IMR-90 (cell line): ENCODE measurements around the gene DYRK1A. TPM values are rescaled to one million over a fixed set of nuclear protein-coding genes. Genes with fewer than 3 reads are reported as not detected.

Source experiments
- ATAC-seq: fragments of 200-7000 bp; cut with Tn5 transposase; 2 replicates; pipeline ENCODE4 v1.9.1; 2020; ENCODE audit warnings: low read depth, mild to moderate bottlenecking, moderate library complexity
- BruUV-seq: library from RNA; stranded (reverse); fragments of 400-500 nt; replicated peaks from 2 replicates; lab custom pipeline; 2021; lab: Mats Ljungman, UMichigan
- CTCF ChIA-PET: fragments of 300-600 bp; formaldehyde crosslinking; extraction: SDS; loops from one replicate; lab custom pipeline; 2021; ENCODE audit warnings: antibody characterized with exemption; lab: Yijun Ruan, JAX
- POLR2A ChIA-PET: fragments of 300-600 bp; sonication (Branson Sonifier 250); formaldehyde crosslinking; loops from one replicate; lab custom pipeline; 2022; ENCODE audit warnings: antibody characterized with exemption; ENCODE audit not compliant: unreplicated experiment; lab: Charles Lee
- DNase-seq: peaks from one replicate; pipeline ENCODE4 v3.0.0; 2013
- H2AFZ ChIP-seq: replicated peaks from 2 replicates; pipeline ENCODE3; 2013; ENCODE audit warnings: low read length, mild to moderate bottlenecking; ENCODE audit not compliant: poor library complexity
- H2AK5ac ChIP-seq: 2 replicates; pipeline ENCODE4 v1.6.1; 2013; ENCODE audit warnings: low read depth, low read length, inconsistent platforms
- H2AK9ac ChIP-seq: replicated peaks from 2 replicates; pipeline ENCODE3; 2013; ENCODE audit warnings: mild to moderate bottlenecking, low read depth, low read length, moderate library complexity; ENCODE audit not compliant: poor library complexity
- H2BK120ac ChIP-seq: 2 replicates; pipeline ENCODE4 v1.6.1; 2013; ENCODE audit warnings: low read depth, low read length, inconsistent platforms
- H2BK15ac ChIP-seq: 3 replicates; pipeline ENCODE4 v1.6.1; 2013; ENCODE audit warnings: low read depth, low read length, inconsistent platforms
- H2BK20ac ChIP-seq: 2 replicates; pipeline ENCODE4 v1.6.1; 2013; ENCODE audit warnings: low read depth, mild to moderate bottlenecking, inconsistent platforms, low read length, moderate library complexity
- H2BK5ac ChIP-seq: 2 replicates; pipeline ENCODE4 v1.6.1; 2013; ENCODE audit warnings: mild to moderate bottlenecking, low read depth, low read length, inconsistent platforms; ENCODE audit not compliant: poor library complexity, severe bottlenecking
- H3K14ac ChIP-seq: replicated peaks from 2 replicates; pipeline ENCODE4 v1.6.1; 2013; ENCODE audit warnings: low read depth, low read length, inconsistent platforms
- H3K18ac ChIP-seq: 2 replicates; pipeline ENCODE4 v1.6.1; 2013; ENCODE audit warnings: low read depth, low read length, control low read depth
- H3K23ac ChIP-seq: 2 replicates; pipeline ENCODE4 v1.6.1; 2013; ENCODE audit warnings: low read depth, low read length, inconsistent platforms
- H3K27ac ChIP-seq: 2 replicates; pipeline ENCODE4 v1.5.1; 2013; ENCODE audit warnings: mild to moderate bottlenecking, control low read depth, low read length; ENCODE audit not compliant: insufficient read depth
- H3K27me3 ChIP-seq: 2 replicates; pipeline ENCODE4 v1.6.1; 2013; ENCODE audit warnings: low read length; ENCODE audit not compliant: control insufficient read depth, insufficient read depth
- H3K36me3 ChIP-seq: 2 replicates; pipeline ENCODE4 v1.6.1; 2013; ENCODE audit warnings: low read length, mixed read lengths; ENCODE audit not compliant: control insufficient read depth, insufficient read depth
- H3K4ac ChIP-seq: 2 replicates; pipeline ENCODE4 v1.6.1; 2013; ENCODE audit warnings: low read depth, low read length, inconsistent platforms
- H3K4me1 ChIP-seq: 2 replicates; pipeline ENCODE4 v1.6.1; 2013; ENCODE audit warnings: low read length, mixed read lengths; ENCODE audit not compliant: control insufficient read depth, insufficient read depth
- H3K4me2 ChIP-seq: 2 replicates; pipeline ENCODE4 v1.6.1; 2013; ENCODE audit warnings: low read depth, mild to moderate bottlenecking, control low read depth, low read length, moderate library complexity
- H3K4me3 ChIP-seq: 2 replicates; pipeline ENCODE4 v1.5.1; 2013; ENCODE audit warnings: low read depth, mild to moderate bottlenecking, control low read depth, low read length, moderate library complexity; ENCODE audit not compliant: insufficient read depth
- H3K56ac ChIP-seq: 2 replicates; pipeline ENCODE4 v1.6.1; 2013; ENCODE audit warnings: low read length, inconsistent platforms; ENCODE audit not compliant: insufficient read depth; ENCODE audit errors: extremely low read depth
- H3K79me1 ChIP-seq, 2 experiments: 2 replicates each; pipeline ENCODE4 v1.6.1; 2013; ENCODE audit warnings: low read length in 2 of 2, inconsistent platforms in 1 of 2, low read depth in 1 of 2
- H3K9ac ChIP-seq: 2 replicates; pipeline ENCODE4 v1.6.1; 2013; ENCODE audit warnings: low read depth, low read length, control low read depth
- H3K9me1 ChIP-seq: 2 replicates; pipeline ENCODE4 v1.6.1; 2013; ENCODE audit warnings: low read length, inconsistent platforms; ENCODE audit not compliant: insufficient read depth
- H3K9me3 ChIP-seq: 2 replicates; pipeline ENCODE4 v1.6.1; 2013; ENCODE audit warnings: low read length; ENCODE audit not compliant: control insufficient read depth, insufficient read depth
- H4K20me1 ChIP-seq: 2 replicates; pipeline ENCODE4 v1.6.1; 2013; ENCODE audit warnings: low read length, inconsistent platforms; ENCODE audit not compliant: insufficient read depth
- H4K5ac ChIP-seq: 2 replicates; pipeline ENCODE4 v1.6.1; 2013; ENCODE audit warnings: mild to moderate bottlenecking, low read depth, low read length, control low read depth
- H4K8ac ChIP-seq, 2 experiments: 2 replicates each; pipeline ENCODE4 v1.6.1; 2013; ENCODE audit warnings: low read depth in 2 of 2, low read length in 2 of 2, control low read depth in 1 of 2, inconsistent platforms in 1 of 2
- H4K91ac ChIP-seq: 2 replicates; pipeline ENCODE4 v1.6.1; 2013; ENCODE audit warnings: low read depth, low read length, inconsistent platforms; ENCODE audit not compliant: insufficient read depth
- BHLHE40 ChIP-seq: fragments of 150-350 bp; IDR thresholded peaks from 2 replicates; pipeline ENCODE4 v1.6.1; 2016; ENCODE audit warnings: mild to moderate bottlenecking, low read depth, low read length
- CEBPB ChIP-seq: IDR thresholded peaks from 2 replicates; pipeline ENCODE4 v1.6.1; 2012; ENCODE audit warnings: low read depth, low read length, improper control_type of control experiment
- CHD1 ChIP-seq: IDR thresholded peaks from 2 replicates; pipeline ENCODE4 v1.6.1; 2012; ENCODE audit warnings: low read depth, low read length, improper control_type of control experiment
- MAFK ChIP-seq: IDR thresholded peaks from 2 replicates; pipeline ENCODE4 v1.6.1; 2012; ENCODE audit warnings: low read depth, low read length, improper control_type of control experiment
- NFE2L2 ChIP-seq: fragments of 150-350 bp; IDR thresholded peaks from 2 replicates; pipeline ENCODE4 v1.6.1; 2016; ENCODE audit warnings: low read depth, mild to moderate bottlenecking, low read length
- RAD21 ChIP-seq: IDR thresholded peaks from 2 replicates; pipeline ENCODE4 v1.6.1; 2012; ENCODE audit warnings: low read length, improper control_type of control experiment
- RFX5 ChIP-seq: IDR thresholded peaks from 2 replicates; pipeline ENCODE4 v1.8.0; 2012; ENCODE audit warnings: low read depth, mild to moderate bottlenecking, low read length, moderate library complexity
- SMC3 ChIP-seq: fragments of 150-350 bp; IDR thresholded peaks from 2 replicates; pipeline ENCODE4 v1.6.1; 2016; ENCODE audit warnings: low read depth, mild to moderate bottlenecking, antibody characterized with exemption, low read length, moderate library complexity
- WGBS, 2 experiments: methylation state at CpG; one replicate each; pipeline versions ENCODE4 v1.1.5 to v1.1.7; 2013; ENCODE audit warnings: missing lambda C conversion rate in 2 of 2; ENCODE audit not compliant: insufficient read length in 1 of 2; ENCODE audit errors: extremely low coverage in 2 of 2; 5-methylcytosine and 5-hydroxymethylcytosine counted together
- dilution Hi-C: fragments of 300-500 bp; cut with HindIII; formaldehyde crosslinking; loops from one replicate; pipeline ENCODE4 v1.14.3; 2018; ENCODE audit warnings: low sequenced_read_pairs; ENCODE audit not compliant: unreplicated experiment
- in situ Hi-C: fragments of 300-500 bp; cut with MboI; formaldehyde crosslinking; loops from 3 replicates; pipeline ENCODE4 v1.14.3; 2019; ENCODE audit warnings: low sequenced_read_pairs, inconsistent platforms, mixed read lengths
- intact Hi-C: fragments of 100-400 bp; cut with micrococcal nuclease; formaldehyde crosslinking; loops from 2 replicates; pipeline ENCODE4 v1.10.0; 2022
- polyA plus RNA-seq, 3 experiments: library from polyadenylated mRNA; depleted of rRNA; stranded (reverse); fragments of >200 nt; gene quantifications; 2 replicates each; pipeline ENCODE4 v1.2.3, GENCODE V29; 2012; ENCODE audit warnings: low replicate concordance in 1 of 3
- total RNA-seq: library from RNA; depleted of rRNA; stranded (reverse); fragments of >200 nt; gene quantifications from 2 replicates; pipeline ENCODE4 v1.2.3, GENCODE V29; 2012
- TF ChIP-seq, protein P1 (sequence below): fragments of 150-350 bp; IDR thresholded peaks from 2 replicates; pipeline ENCODE4 v1.6.1; 2016; ENCODE audit warnings: low read depth, mild to moderate bottlenecking, low read length, moderate library complexity, borderline replicate concordance
- TF ChIP-seq, protein P2 (sequence below): fragments of 150-350 bp; IDR thresholded peaks from 2 replicates; pipeline ENCODE4 v1.6.1; 2017; ENCODE audit warnings: mild to moderate bottlenecking, antibody characterized with exemption, low read length, low read depth
- TF ChIP-seq, protein P3 (sequence below): conservative IDR thresholded peaks from 2 replicates; pipeline ENCODE4 v1.5.1; 2012; ENCODE audit warnings: mild to moderate bottlenecking, low read depth, low read length, improper control_type of control experiment

Gene DYRK1A
- total and polyA plus RNA-seq, 2 of the 4 experiments (the other 2 are of a cell fraction): 18.6 to 50.5 TPM

DNA sequence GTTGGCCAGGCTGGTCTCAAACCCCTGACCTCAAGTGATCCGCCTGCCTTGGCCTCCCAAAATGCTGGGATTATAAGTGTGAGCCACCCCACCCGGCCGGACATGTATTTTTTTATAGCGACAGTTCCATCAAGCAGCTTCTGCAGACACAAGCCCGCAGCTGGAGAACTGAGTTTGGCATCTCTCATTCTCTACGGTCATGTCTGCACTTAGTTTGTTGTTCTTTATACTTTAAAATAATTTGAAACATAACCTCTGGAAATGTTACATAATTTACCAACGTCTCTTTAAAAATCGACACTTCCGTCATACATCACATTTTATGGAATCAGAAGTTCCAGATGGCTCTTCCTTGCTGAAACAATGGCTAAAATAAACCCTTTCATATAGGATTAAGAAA lies 183.6 kb downstream of the DYRK1A start:
- H3K4me1 ChIP-seq: peaks cover 5% of the 10 kb centered on the region; the same call in 1 of the 2 replicates
- ChIA-PET POLR2A (no interaction called here), CTCF (no interaction called here)
- no peaks in the 10 kb centered on the region for H3K9me3 ChIP-seq
- no peak for TF ChIP-seq RAD21
- no peak for TF ChIP-seq BHLHE40
- TF ChIP-seq CEBPB: no peak
- TF ChIP-seq, protein P1, sequence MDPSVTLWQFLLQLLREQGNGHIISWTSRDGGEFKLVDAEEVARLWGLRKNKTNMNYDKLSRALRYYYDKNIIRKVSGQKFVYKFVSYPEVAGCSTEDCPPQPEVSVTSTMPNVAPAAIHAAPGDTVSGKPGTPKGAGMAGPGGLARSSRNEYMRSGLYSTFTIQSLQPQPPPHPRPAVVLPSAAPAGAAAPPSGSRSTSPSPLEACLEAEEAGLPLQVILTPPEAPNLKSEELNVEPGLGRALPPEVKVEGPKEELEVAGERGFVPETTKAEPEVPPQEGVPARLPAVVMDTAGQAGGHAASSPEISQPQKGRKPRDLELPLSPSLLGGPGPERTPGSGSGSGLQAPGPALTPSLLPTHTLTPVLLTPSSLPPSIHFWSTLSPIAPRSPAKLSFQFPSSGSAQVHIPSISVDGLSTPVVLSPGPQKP: no peak
- TF ChIP-seq, protein P2, sequence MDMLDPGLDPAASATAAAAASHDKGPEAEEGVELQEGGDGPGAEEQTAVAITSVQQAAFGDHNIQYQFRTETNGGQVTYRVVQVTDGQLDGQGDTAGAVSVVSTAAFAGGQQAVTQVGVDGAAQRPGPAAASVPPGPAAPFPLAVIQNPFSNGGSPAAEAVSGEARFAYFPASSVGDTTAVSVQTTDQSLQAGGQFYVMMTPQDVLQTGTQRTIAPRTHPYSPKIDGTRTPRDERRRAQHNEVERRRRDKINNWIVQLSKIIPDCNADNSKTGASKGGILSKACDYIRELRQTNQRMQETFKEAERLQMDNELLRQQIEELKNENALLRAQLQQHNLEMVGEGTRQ: no peak
- TF ChIP-seq CHD1: no peak
- TF ChIP-seq NFE2L2: no peak
- no peak for TF ChIP-seq RFX5
- TF ChIP-seq MAFK: no peak
- TF ChIP-seq, protein P3, sequence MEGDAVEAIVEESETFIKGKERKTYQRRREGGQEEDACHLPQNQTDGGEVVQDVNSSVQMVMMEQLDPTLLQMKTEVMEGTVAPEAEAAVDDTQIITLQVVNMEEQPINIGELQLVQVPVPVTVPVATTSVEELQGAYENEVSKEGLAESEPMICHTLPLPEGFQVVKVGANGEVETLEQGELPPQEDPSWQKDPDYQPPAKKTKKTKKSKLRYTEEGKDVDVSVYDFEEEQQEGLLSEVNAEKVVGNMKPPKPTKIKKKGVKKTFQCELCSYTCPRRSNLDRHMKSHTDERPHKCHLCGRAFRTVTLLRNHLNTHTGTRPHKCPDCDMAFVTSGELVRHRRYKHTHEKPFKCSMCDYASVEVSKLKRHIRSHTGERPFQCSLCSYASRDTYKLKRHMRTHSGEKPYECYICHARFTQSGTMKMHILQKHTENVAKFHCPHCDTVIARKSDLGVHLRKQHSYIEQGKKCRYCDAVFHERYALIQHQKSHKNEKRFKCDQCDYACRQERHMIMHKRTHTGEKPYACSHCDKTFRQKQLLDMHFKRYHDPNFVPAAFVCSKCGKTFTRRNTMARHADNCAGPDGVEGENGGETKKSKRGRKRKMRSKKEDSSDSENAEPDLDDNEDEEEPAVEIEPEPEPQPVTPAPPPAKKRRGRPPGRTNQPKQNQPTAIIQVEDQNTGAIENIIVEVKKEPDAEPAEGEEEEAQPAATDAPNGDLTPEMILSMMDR: no peak
- no peak for TF ChIP-seq SMC3
- no peak overlapping the region for H4K91ac ChIP-seq
- no peak overlapping the region for H3K4me3 ChIP-seq
- in situ Hi-C loops (no loop called here), intact Hi-C loops (no loop called here), dilution Hi-C loops (no loop called here)
- H3K79me1 ChIP-seq: no peaks in the 10 kb centered on the region
- WGBS, 2 experiments: 100% methylated on average over 1 of the region's 9 CpGs; no CpG with 5 or more reads in 1 of the 2 experiments
- no peak overlapping the region for H4K8ac ChIP-seq
- no peak overlapping the region for H4K5ac ChIP-seq
- DNase-seq: no peak
- H2AK9ac ChIP-seq: no peak overlapping the region
- no peak overlapping the region for H2AK5ac ChIP-seq
- H3K9ac ChIP-seq: no peak overlapping the region
- no peak overlapping the region for H2BK120ac ChIP-seq
- H2AFZ ChIP-seq: no peak overlapping the region
- H3K23ac ChIP-seq: no peak overlapping the region
- no peak overlapping the region for H3K14ac ChIP-seq
- H2BK15ac ChIP-seq: no peak overlapping the region
- H2BK5ac ChIP-seq: no peak overlapping the region
- H3K4ac ChIP-seq: no peak overlapping the region
- H3K36me3 ChIP-seq: no peaks in the 10 kb centered on the region
- no peaks in the 10 kb centered on the region for H3K9me1 ChIP-seq
- H3K27me3 ChIP-seq: peaks cover 6% of the 10 kb centered on the region
- no peak for ATAC-seq
- no peaks in the 10 kb centered on the region for H4K20me1 ChIP-seq
- no peak overlapping the region for H3K4me2 ChIP-seq
- no peak overlapping the region for H3K18ac ChIP-seq
- no peak overlapping the region for H3K27ac ChIP-seq
- H2BK20ac ChIP-seq: no peak overlapping the region
- H3K56ac ChIP-seq: no peak overlapping the region
- BruUV-seq: no TSS peak
